IMR-90 (cell line): ENCODE data around the gene ITM2B. TPM values are rescaled to one million over a fixed set of nuclear protein-coding genes. Genes with fewer than 3 reads are reported as not detected.

Source experiments
- ATAC-seq: fragments of 200-7000 bp; cut with Tn5 transposase; 2 replicates; pipeline ENCODE4 v1.9.1; 2020; ENCODE audit warnings: low read depth, mild to moderate bottlenecking, moderate library complexity
- BruUV-seq: library from RNA; stranded (reverse); fragments of 400-500 nt; replicated peaks from 2 replicates; lab custom pipeline; 2021; lab: Mats Ljungman, UMichigan
- CTCF ChIA-PET: fragments of 300-600 bp; formaldehyde crosslinking; extraction: SDS; loops from one replicate; lab custom pipeline; 2021; ENCODE audit warnings: antibody characterized with exemption; lab: Yijun Ruan, JAX
- POLR2A ChIA-PET: fragments of 300-600 bp; sonication (Branson Sonifier 250); formaldehyde crosslinking; loops from one replicate; lab custom pipeline; 2022; ENCODE audit warnings: antibody characterized with exemption; ENCODE audit not compliant: unreplicated experiment; lab: Charles Lee
- DNase-seq: peaks from one replicate; pipeline ENCODE4 v3.0.0; 2013
- H2AFZ ChIP-seq: replicated peaks from 2 replicates; pipeline ENCODE3; 2013; ENCODE audit warnings: low read length, mild to moderate bottlenecking; ENCODE audit not compliant: poor library complexity
- H2AK5ac ChIP-seq: 2 replicates; pipeline ENCODE4 v1.6.1; 2013; ENCODE audit warnings: low read depth, low read length, inconsistent platforms
- H2AK9ac ChIP-seq: replicated peaks from 2 replicates; pipeline ENCODE3; 2013; ENCODE audit warnings: mild to moderate bottlenecking, low read depth, low read length, moderate library complexity; ENCODE audit not compliant: poor library complexity
- H2BK120ac ChIP-seq: 2 replicates; pipeline ENCODE4 v1.6.1; 2013; ENCODE audit warnings: low read depth, low read length, inconsistent platforms
- H2BK15ac ChIP-seq: 3 replicates; pipeline ENCODE4 v1.6.1; 2013; ENCODE audit warnings: low read depth, low read length, inconsistent platforms
- H2BK20ac ChIP-seq: 2 replicates; pipeline ENCODE4 v1.6.1; 2013; ENCODE audit warnings: low read depth, mild to moderate bottlenecking, inconsistent platforms, low read length, moderate library complexity
- H2BK5ac ChIP-seq: 2 replicates; pipeline ENCODE4 v1.6.1; 2013; ENCODE audit warnings: mild to moderate bottlenecking, low read depth, low read length, inconsistent platforms; ENCODE audit not compliant: poor library complexity, severe bottlenecking
- H3K14ac ChIP-seq: replicated peaks from 2 replicates; pipeline ENCODE4 v1.6.1; 2013; ENCODE audit warnings: low read depth, low read length, inconsistent platforms
- H3K18ac ChIP-seq: 2 replicates; pipeline ENCODE4 v1.6.1; 2013; ENCODE audit warnings: low read depth, low read length, control low read depth
- H3K23ac ChIP-seq: 2 replicates; pipeline ENCODE4 v1.6.1; 2013; ENCODE audit warnings: low read depth, low read length, inconsistent platforms
- H3K27ac ChIP-seq: 2 replicates; pipeline ENCODE4 v1.5.1; 2013; ENCODE audit warnings: mild to moderate bottlenecking, control low read depth, low read length; ENCODE audit not compliant: insufficient read depth
- H3K27me3 ChIP-seq: 2 replicates; pipeline ENCODE4 v1.6.1; 2013; ENCODE audit warnings: low read length; ENCODE audit not compliant: control insufficient read depth, insufficient read depth
- H3K36me3 ChIP-seq: 2 replicates; pipeline ENCODE4 v1.6.1; 2013; ENCODE audit warnings: low read length, mixed read lengths; ENCODE audit not compliant: control insufficient read depth, insufficient read depth
- H3K4ac ChIP-seq: 2 replicates; pipeline ENCODE4 v1.6.1; 2013; ENCODE audit warnings: low read depth, low read length, inconsistent platforms
- H3K4me1 ChIP-seq: 2 replicates; pipeline ENCODE4 v1.6.1; 2013; ENCODE audit warnings: low read length, mixed read lengths; ENCODE audit not compliant: control insufficient read depth, insufficient read depth
- H3K4me2 ChIP-seq: 2 replicates; pipeline ENCODE4 v1.6.1; 2013; ENCODE audit warnings: low read depth, mild to moderate bottlenecking, control low read depth, low read length, moderate library complexity
- H3K4me3 ChIP-seq: 2 replicates; pipeline ENCODE4 v1.5.1; 2013; ENCODE audit warnings: low read depth, mild to moderate bottlenecking, control low read depth, low read length, moderate library complexity; ENCODE audit not compliant: insufficient read depth
- H3K56ac ChIP-seq: 2 replicates; pipeline ENCODE4 v1.6.1; 2013; ENCODE audit warnings: low read length, inconsistent platforms; ENCODE audit not compliant: insufficient read depth; ENCODE audit errors: extremely low read depth
- H3K79me1 ChIP-seq, 2 experiments: 2 replicates each; pipeline ENCODE4 v1.6.1; 2013; ENCODE audit warnings: low read length in 2 of 2, inconsistent platforms in 1 of 2, low read depth in 1 of 2
- H3K9ac ChIP-seq: 2 replicates; pipeline ENCODE4 v1.6.1; 2013; ENCODE audit warnings: low read depth, low read length, control low read depth
- H3K9me1 ChIP-seq: 2 replicates; pipeline ENCODE4 v1.6.1; 2013; ENCODE audit warnings: low read length, inconsistent platforms; ENCODE audit not compliant: insufficient read depth
- H3K9me3 ChIP-seq: 2 replicates; pipeline ENCODE4 v1.6.1; 2013; ENCODE audit warnings: low read length; ENCODE audit not compliant: control insufficient read depth, insufficient read depth
- H4K20me1 ChIP-seq: 2 replicates; pipeline ENCODE4 v1.6.1; 2013; ENCODE audit warnings: low read length, inconsistent platforms; ENCODE audit not compliant: insufficient read depth
- H4K5ac ChIP-seq: 2 replicates; pipeline ENCODE4 v1.6.1; 2013; ENCODE audit warnings: mild to moderate bottlenecking, low read depth, low read length, control low read depth
- H4K8ac ChIP-seq, 2 experiments: 2 replicates each; pipeline ENCODE4 v1.6.1; 2013; ENCODE audit warnings: low read depth in 2 of 2, low read length in 2 of 2, control low read depth in 1 of 2, inconsistent platforms in 1 of 2
- H4K91ac ChIP-seq: 2 replicates; pipeline ENCODE4 v1.6.1; 2013; ENCODE audit warnings: low read depth, low read length, inconsistent platforms; ENCODE audit not compliant: insufficient read depth
- BHLHE40 ChIP-seq: fragments of 150-350 bp; IDR thresholded peaks from 2 replicates; pipeline ENCODE4 v1.6.1; 2016; ENCODE audit warnings: mild to moderate bottlenecking, low read depth, low read length
- CEBPB ChIP-seq: IDR thresholded peaks from 2 replicates; pipeline ENCODE4 v1.6.1; 2012; ENCODE audit warnings: low read depth, low read length, improper control_type of control experiment
- CHD1 ChIP-seq: IDR thresholded peaks from 2 replicates; pipeline ENCODE4 v1.6.1; 2012; ENCODE audit warnings: low read depth, low read length, improper control_type of control experiment
- MAFK ChIP-seq: IDR thresholded peaks from 2 replicates; pipeline ENCODE4 v1.6.1; 2012; ENCODE audit warnings: low read depth, low read length, improper control_type of control experiment
- MAZ ChIP-seq: IDR thresholded peaks from 2 replicates; pipeline ENCODE4 v1.6.1; 2012; ENCODE audit warnings: low read depth, mild to moderate bottlenecking, low read length, improper control_type of control experiment, moderate library complexity, borderline replicate concordance
- NFE2L2 ChIP-seq: fragments of 150-350 bp; IDR thresholded peaks from 2 replicates; pipeline ENCODE4 v1.6.1; 2016; ENCODE audit warnings: low read depth, mild to moderate bottlenecking, low read length
- POLR2A ChIP-seq: IDR thresholded peaks from 2 replicates; pipeline ENCODE4 v1.6.1; 2012; ENCODE audit warnings: mild to moderate bottlenecking, low read depth, low read length
- RAD21 ChIP-seq: IDR thresholded peaks from 2 replicates; pipeline ENCODE4 v1.6.1; 2012; ENCODE audit warnings: low read length, improper control_type of control experiment
- RCOR1 ChIP-seq: IDR thresholded peaks from 2 replicates; pipeline ENCODE4 v1.6.1; 2012; ENCODE audit warnings: mild to moderate bottlenecking, low read length, improper control_type of control experiment; ENCODE audit not compliant: insufficient replicate concordance
- RFX5 ChIP-seq: IDR thresholded peaks from 2 replicates; pipeline ENCODE4 v1.8.0; 2012; ENCODE audit warnings: low read depth, mild to moderate bottlenecking, low read length, moderate library complexity
- USF2 ChIP-seq: fragments of 150-350 bp; IDR thresholded peaks from 2 replicates; pipeline ENCODE4 v1.6.1; 2017; ENCODE audit warnings: mild to moderate bottlenecking, antibody characterized with exemption, low read length, low read depth
- dilution Hi-C: fragments of 300-500 bp; cut with HindIII; formaldehyde crosslinking; loops from one replicate; pipeline ENCODE4 v1.14.3; 2018; ENCODE audit warnings: low sequenced_read_pairs; ENCODE audit not compliant: unreplicated experiment
- in situ Hi-C: fragments of 300-500 bp; cut with MboI; formaldehyde crosslinking; loops from 3 replicates; pipeline ENCODE4 v1.14.3; 2019; ENCODE audit warnings: low sequenced_read_pairs, inconsistent platforms, mixed read lengths
- intact Hi-C: fragments of 100-400 bp; cut with micrococcal nuclease; formaldehyde crosslinking; loops from 2 replicates; pipeline ENCODE4 v1.10.0; 2022
- polyA plus RNA-seq, 3 experiments: library from polyadenylated mRNA; depleted of rRNA; stranded (reverse); fragments of >200 nt; gene quantifications; 2 replicates each; pipeline ENCODE4 v1.2.3, GENCODE V29; 2012; ENCODE audit warnings: low replicate concordance in 1 of 3
- total RNA-seq: library from RNA; depleted of rRNA; stranded (reverse); fragments of >200 nt; gene quantifications from 2 replicates; pipeline ENCODE4 v1.2.3, GENCODE V29; 2012
- TF ChIP-seq, protein P1 (sequence below): fragments of 150-350 bp; IDR thresholded peaks from 2 replicates; pipeline ENCODE4 v1.6.1; 2016; ENCODE audit warnings: low read depth, mild to moderate bottlenecking, low read length, moderate library complexity, borderline replicate concordance

ITM2B gene
- total and polyA plus RNA-seq, 2 of the 4 experiments (the other 2 are of a cell fraction), result 51.1 to 158 TPM

GRCh38 chr13:48266150-48266549, 33.1 kb downstream of the ITM2B start:
- CTCF ChIA-PET, result no interaction called here
- POLR2A ChIA-PET, result no interaction called here

More at GRCh38 chr13:48266150-48266549, 33.1 kb downstream of the ITM2B start:
- Histone ChIP-seq H2BK120ac (no peak overlapping the region), H4K8ac (no peak overlapping the region), H3K4ac (no peak overlapping the region), H3K9me3 (no peaks in the 10 kb centered on the region), H3K4me1 (peaks cover 4% of the 10 kb centered on the region; the same call in 1 of the 2 replicates), H3K27ac (no peak overlapping the region), H3K4me2 (no peak overlapping the region), H3K9ac (no peak overlapping the region), H3K9me1 (peaks cover 12% of the 10 kb centered on the region; the same call in 1 of the 2 replicates), H3K56ac (no peak overlapping the region), H4K5ac (no peak overlapping the region), H4K91ac (no peak overlapping the region), H4K20me1 (no peaks in the 10 kb centered on the region), H2BK5ac (no peak overlapping the region), H3K23ac (no peak overlapping the region), H2AK5ac (no peak overlapping the region), H3K4me3 (no peak overlapping the region), H3K18ac (no peak overlapping the region), H3K36me3 (peaks cover 12% of the 10 kb centered on the region), H2BK20ac (no peak overlapping the region), H2AFZ (no peak overlapping the region), H3K27me3 (no peaks in the 10 kb centered on the region), H3K14ac (no peak overlapping the region), H2BK15ac (no peak overlapping the region), H3K79me1 (no peaks in the 10 kb centered on the region; a peak in 1 of 4 replicates), H2AK9ac (no peak overlapping the region)
- in situ Hi-C loops, result no loop called here
- dilution Hi-C loops, result no loop called here
- BruUV-seq, result no TSS peak
- DNase-seq, result no peak
- no peak for TF ChIP-seq POLR2A
- TF ChIP-seq, protein P1, sequence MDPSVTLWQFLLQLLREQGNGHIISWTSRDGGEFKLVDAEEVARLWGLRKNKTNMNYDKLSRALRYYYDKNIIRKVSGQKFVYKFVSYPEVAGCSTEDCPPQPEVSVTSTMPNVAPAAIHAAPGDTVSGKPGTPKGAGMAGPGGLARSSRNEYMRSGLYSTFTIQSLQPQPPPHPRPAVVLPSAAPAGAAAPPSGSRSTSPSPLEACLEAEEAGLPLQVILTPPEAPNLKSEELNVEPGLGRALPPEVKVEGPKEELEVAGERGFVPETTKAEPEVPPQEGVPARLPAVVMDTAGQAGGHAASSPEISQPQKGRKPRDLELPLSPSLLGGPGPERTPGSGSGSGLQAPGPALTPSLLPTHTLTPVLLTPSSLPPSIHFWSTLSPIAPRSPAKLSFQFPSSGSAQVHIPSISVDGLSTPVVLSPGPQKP, result no peak
- no peak for TF ChIP-seq RFX5
- no peak for TF ChIP-seq RAD21
- TF ChIP-seq BHLHE40, result no peak
- no peak for TF ChIP-seq MAFK
- no peak for TF ChIP-seq CEBPB
- TF ChIP-seq RCOR1, result no peak
- no peak for TF ChIP-seq NFE2L2
- no peak for TF ChIP-seq CHD1
- no peak for TF ChIP-seq USF2
- no peak for TF ChIP-seq MAZ
- ATAC-seq, result no peak
- intact Hi-C loops, result no loop called here
